Measurements from ENCODE around the gene ASF1A.

DNA sequence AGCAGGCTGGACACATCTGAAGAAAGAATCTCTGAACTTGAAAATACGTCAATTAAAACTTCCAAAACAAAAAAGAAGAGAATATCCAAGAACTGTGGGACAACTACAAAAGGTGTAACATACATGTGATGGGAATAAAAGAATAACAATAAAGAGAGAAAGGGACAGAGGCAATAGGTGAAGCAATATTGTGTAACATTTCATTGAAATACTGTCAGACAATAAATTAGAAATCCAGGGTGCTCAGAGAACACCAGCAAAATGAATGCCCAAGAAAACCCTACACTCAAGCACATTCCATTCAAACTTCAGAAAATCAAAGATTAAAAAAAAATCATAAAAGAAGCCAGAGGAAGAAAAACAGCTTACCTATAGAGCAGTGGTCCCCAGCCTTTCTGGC, 33.6 kb upstream of the ASF1A start:
- no peak for TF ChIP-seq POLR2AphosphoS5 (IDR thresholded peaks at IDR 0.05; ENCODE audit: low read depth, low read length)
- no peak for TF ChIP-seq POLR2A (IDR thresholded peaks at IDR 0.05; ENCODE audit: low read depth, low read length)

Measured in GM12892 (cell line).